Stimulated activated CD4-positive, alpha-beta T cell treated with anti-CD3 and anti-CD28 coated beads, Interleukin-1b, Interleukin-23, amount 100 ng/mL, for 24 hours (primary cell): ENCODE results near the gene DHX15.

Experiments
- DNase-seq, 4 experiments: peaks; one replicate each; pipeline ENCODE4 v3.0.0-alpha.2; 2020; ENCODE audit warnings: low read depth in 4 of 4, low spot score in 1 of 4

Gene DHX15

GRCh38 chr4:24583451-24584210 lies 723 bp downstream of the DHX15 start:
- DNase-seq: peak; percentile 18 to 35 (median 20)

GRCh38 chr4:24582235-24582832 lies 2.0 kb downstream of the DHX15 start:
- DNase-seq: no peak

- no peak for DNase-seq
Measured at GRCh38 chr4:24578364-24578763, 6.0 kb downstream of the DHX15 start.

- no peak for DNase-seq
Measured at GRCh38 chr4:24576276-24576675, 8.1 kb downstream of the DHX15 start.

- DNase-seq: no peak
Measured at GRCh38 chr4:24574236-24574635, 10.1 kb downstream of the DHX15 start.

GRCh38 chr4:24573582-24573981 lies 10.8 kb downstream of the DHX15 start:
- no peak for DNase-seq

GRCh38 chr4:24570574-24571236 lies 13.6 kb downstream of the DHX15 start:
- no peak for DNase-seq

- DNase-seq: no peak
Measured at GRCh38 chr4:24570172-24570571, 14.2 kb downstream of the DHX15 start.

GRCh38 chr4:24569662-24570061 lies 14.7 kb downstream of the DHX15 start:
- DNase-seq: no peak

GRCh38 chr4:24568425-24568824 lies 15.9 kb downstream of the DHX15 start:
- no peak for DNase-seq

GRCh38 chr4:24565054-24565453 lies 19.3 kb downstream of the DHX15 start:
- no peak for DNase-seq

GRCh38 chr4:24564488-24564887 lies 19.9 kb downstream of the DHX15 start:
- DNase-seq: no peak

GRCh38 chr4:24561438-24562139 lies 22.8 kb downstream of the DHX15 start:
- no peak for DNase-seq

GRCh38 chr4:24560868-24561368 lies 23.4 kb downstream of the DHX15 start:
- DNase-seq: no peak

- no peak for DNase-seq
Measured at GRCh38 chr4:24559889-24560288, 24.5 kb downstream of the DHX15 start.

GRCh38 chr4:24559032-24559821 lies 25.1 kb downstream of the DHX15 start:
- no peak for DNase-seq

GRCh38 chr4:24557026-24558025 lies 27.0 kb downstream of the DHX15 start:
- DNase-seq: no peak

- DNase-seq: no peak
Measured at GRCh38 chr4:24551492-24552289, 32.7 kb downstream of the DHX15 start.
